IMR-90 (cell line): ENCODE measurements around the gene MYO1A. TPM values are rescaled to one million over a fixed set of nuclear protein-coding genes. Genes with fewer than 3 reads are reported as not detected.

ENCODE experiments used
- ATAC-seq: fragments of 200-7000 bp; cut with Tn5 transposase; 2 replicates; pipeline ENCODE4 v1.9.1; 2020; ENCODE audit warnings: low read depth, mild to moderate bottlenecking, moderate library complexity
- BruUV-seq: library from RNA; stranded (reverse); fragments of 400-500 nt; replicated peaks from 2 replicates; lab custom pipeline; 2021; lab: Mats Ljungman, UMichigan
- CTCF ChIA-PET: fragments of 300-600 bp; formaldehyde crosslinking; extraction: SDS; loops from one replicate; lab custom pipeline; 2021; ENCODE audit warnings: antibody characterized with exemption; lab: Yijun Ruan, JAX
- POLR2A ChIA-PET: fragments of 300-600 bp; sonication (Branson Sonifier 250); formaldehyde crosslinking; loops from one replicate; lab custom pipeline; 2022; ENCODE audit warnings: antibody characterized with exemption; ENCODE audit not compliant: unreplicated experiment; lab: Charles Lee
- DNase-seq: peaks from one replicate; pipeline ENCODE4 v3.0.0; 2013
- H2AFZ ChIP-seq: replicated peaks from 2 replicates; pipeline ENCODE3; 2013; ENCODE audit warnings: low read length, mild to moderate bottlenecking; ENCODE audit not compliant: poor library complexity
- H2AK5ac ChIP-seq: 2 replicates; pipeline ENCODE4 v1.6.1; 2013; ENCODE audit warnings: low read depth, low read length, inconsistent platforms
- H2AK9ac ChIP-seq: replicated peaks from 2 replicates; pipeline ENCODE3; 2013; ENCODE audit warnings: mild to moderate bottlenecking, low read depth, low read length, moderate library complexity; ENCODE audit not compliant: poor library complexity
- H2BK120ac ChIP-seq: 2 replicates; pipeline ENCODE4 v1.6.1; 2013; ENCODE audit warnings: low read depth, low read length, inconsistent platforms
- H2BK15ac ChIP-seq: 3 replicates; pipeline ENCODE4 v1.6.1; 2013; ENCODE audit warnings: low read depth, low read length, inconsistent platforms
- H2BK20ac ChIP-seq: 2 replicates; pipeline ENCODE4 v1.6.1; 2013; ENCODE audit warnings: low read depth, mild to moderate bottlenecking, inconsistent platforms, low read length, moderate library complexity
- H2BK5ac ChIP-seq: 2 replicates; pipeline ENCODE4 v1.6.1; 2013; ENCODE audit warnings: mild to moderate bottlenecking, low read depth, low read length, inconsistent platforms; ENCODE audit not compliant: poor library complexity, severe bottlenecking
- H3K14ac ChIP-seq: replicated peaks from 2 replicates; pipeline ENCODE4 v1.6.1; 2013; ENCODE audit warnings: low read depth, low read length, inconsistent platforms
- H3K18ac ChIP-seq: 2 replicates; pipeline ENCODE4 v1.6.1; 2013; ENCODE audit warnings: low read depth, low read length, control low read depth
- H3K23ac ChIP-seq: 2 replicates; pipeline ENCODE4 v1.6.1; 2013; ENCODE audit warnings: low read depth, low read length, inconsistent platforms
- H3K27ac ChIP-seq: 2 replicates; pipeline ENCODE4 v1.5.1; 2013; ENCODE audit warnings: mild to moderate bottlenecking, control low read depth, low read length; ENCODE audit not compliant: insufficient read depth
- H3K27me3 ChIP-seq: 2 replicates; pipeline ENCODE4 v1.6.1; 2013; ENCODE audit warnings: low read length; ENCODE audit not compliant: control insufficient read depth, insufficient read depth
- H3K36me3 ChIP-seq: 2 replicates; pipeline ENCODE4 v1.6.1; 2013; ENCODE audit warnings: low read length, mixed read lengths; ENCODE audit not compliant: control insufficient read depth, insufficient read depth
- H3K4ac ChIP-seq: 2 replicates; pipeline ENCODE4 v1.6.1; 2013; ENCODE audit warnings: low read depth, low read length, inconsistent platforms
- H3K4me1 ChIP-seq: 2 replicates; pipeline ENCODE4 v1.6.1; 2013; ENCODE audit warnings: low read length, mixed read lengths; ENCODE audit not compliant: control insufficient read depth, insufficient read depth
- H3K4me2 ChIP-seq: 2 replicates; pipeline ENCODE4 v1.6.1; 2013; ENCODE audit warnings: low read depth, mild to moderate bottlenecking, control low read depth, low read length, moderate library complexity
- H3K4me3 ChIP-seq: 2 replicates; pipeline ENCODE4 v1.5.1; 2013; ENCODE audit warnings: low read depth, mild to moderate bottlenecking, control low read depth, low read length, moderate library complexity; ENCODE audit not compliant: insufficient read depth
- H3K56ac ChIP-seq: 2 replicates; pipeline ENCODE4 v1.6.1; 2013; ENCODE audit warnings: low read length, inconsistent platforms; ENCODE audit not compliant: insufficient read depth; ENCODE audit errors: extremely low read depth
- H3K79me1 ChIP-seq, 2 experiments: 2 replicates each; pipeline ENCODE4 v1.6.1; 2013; ENCODE audit warnings: low read length in 2 of 2, inconsistent platforms in 1 of 2, low read depth in 1 of 2
- H3K9ac ChIP-seq: 2 replicates; pipeline ENCODE4 v1.6.1; 2013; ENCODE audit warnings: low read depth, low read length, control low read depth
- H3K9me1 ChIP-seq: 2 replicates; pipeline ENCODE4 v1.6.1; 2013; ENCODE audit warnings: low read length, inconsistent platforms; ENCODE audit not compliant: insufficient read depth
- H3K9me3 ChIP-seq: 2 replicates; pipeline ENCODE4 v1.6.1; 2013; ENCODE audit warnings: low read length; ENCODE audit not compliant: control insufficient read depth, insufficient read depth
- H4K20me1 ChIP-seq: 2 replicates; pipeline ENCODE4 v1.6.1; 2013; ENCODE audit warnings: low read length, inconsistent platforms; ENCODE audit not compliant: insufficient read depth
- H4K5ac ChIP-seq: 2 replicates; pipeline ENCODE4 v1.6.1; 2013; ENCODE audit warnings: mild to moderate bottlenecking, low read depth, low read length, control low read depth
- H4K8ac ChIP-seq, 2 experiments: 2 replicates each; pipeline ENCODE4 v1.6.1; 2013; ENCODE audit warnings: low read depth in 2 of 2, low read length in 2 of 2, control low read depth in 1 of 2, inconsistent platforms in 1 of 2
- H4K91ac ChIP-seq: 2 replicates; pipeline ENCODE4 v1.6.1; 2013; ENCODE audit warnings: low read depth, low read length, inconsistent platforms; ENCODE audit not compliant: insufficient read depth
- CHD1 ChIP-seq: IDR thresholded peaks from 2 replicates; pipeline ENCODE4 v1.6.1; 2012; ENCODE audit warnings: low read depth, low read length, improper control_type of control experiment
- FOS ChIP-seq: fragments of 150-350 bp; IDR thresholded peaks from 2 replicates; pipeline ENCODE4 v1.6.1; 2016; ENCODE audit warnings: low read depth, low read length
- MAZ ChIP-seq: IDR thresholded peaks from 2 replicates; pipeline ENCODE4 v1.6.1; 2012; ENCODE audit warnings: low read depth, mild to moderate bottlenecking, low read length, improper control_type of control experiment, moderate library complexity, borderline replicate concordance
- MXI1 ChIP-seq: IDR thresholded peaks from 2 replicates; pipeline ENCODE4 v1.6.1; 2012; ENCODE audit warnings: low read depth, mild to moderate bottlenecking, low read length, moderate library complexity, borderline replicate concordance
- RAD21 ChIP-seq: IDR thresholded peaks from 2 replicates; pipeline ENCODE4 v1.6.1; 2012; ENCODE audit warnings: low read length, improper control_type of control experiment
- RCOR1 ChIP-seq: IDR thresholded peaks from 2 replicates; pipeline ENCODE4 v1.6.1; 2012; ENCODE audit warnings: mild to moderate bottlenecking, low read length, improper control_type of control experiment; ENCODE audit not compliant: insufficient replicate concordance
- RFX5 ChIP-seq: IDR thresholded peaks from 2 replicates; pipeline ENCODE4 v1.8.0; 2012; ENCODE audit warnings: low read depth, mild to moderate bottlenecking, low read length, moderate library complexity
- WGBS, 2 experiments: methylation state at CpG; one replicate each; pipeline versions ENCODE4 v1.1.5 to v1.1.7; 2013; ENCODE audit warnings: missing lambda C conversion rate in 2 of 2; ENCODE audit not compliant: insufficient read length in 1 of 2; ENCODE audit errors: extremely low coverage in 2 of 2; 5-methylcytosine and 5-hydroxymethylcytosine counted together
- dilution Hi-C: fragments of 300-500 bp; cut with HindIII; formaldehyde crosslinking; loops from one replicate; pipeline ENCODE4 v1.14.3; 2018; ENCODE audit warnings: low sequenced_read_pairs; ENCODE audit not compliant: unreplicated experiment
- in situ Hi-C: fragments of 300-500 bp; cut with MboI; formaldehyde crosslinking; loops from 3 replicates; pipeline ENCODE4 v1.14.3; 2019; ENCODE audit warnings: low sequenced_read_pairs, inconsistent platforms, mixed read lengths
- intact Hi-C: fragments of 100-400 bp; cut with micrococcal nuclease; formaldehyde crosslinking; loops from 2 replicates; pipeline ENCODE4 v1.10.0; 2022
- polyA plus RNA-seq, 3 experiments: library from polyadenylated mRNA; depleted of rRNA; stranded (reverse); fragments of >200 nt; gene quantifications; 2 replicates each; pipeline ENCODE4 v1.2.3, GENCODE V29; 2012; ENCODE audit warnings: low replicate concordance in 1 of 3
- total RNA-seq: library from RNA; depleted of rRNA; stranded (reverse); fragments of >200 nt; gene quantifications from 2 replicates; pipeline ENCODE4 v1.2.3, GENCODE V29; 2012
- TF ChIP-seq, protein P1 (sequence below): fragments of 150-350 bp; IDR thresholded peaks from 2 replicates; pipeline ENCODE4 v1.6.1; 2016; ENCODE audit warnings: low read depth, mild to moderate bottlenecking, low read length, moderate library complexity, borderline replicate concordance

The MYO1A gene
- total and polyA plus RNA-seq, 2 of the 4 experiments (the other 2 are of a cell fraction), result under 0.01 TPM; not detected in 1

DNA sequence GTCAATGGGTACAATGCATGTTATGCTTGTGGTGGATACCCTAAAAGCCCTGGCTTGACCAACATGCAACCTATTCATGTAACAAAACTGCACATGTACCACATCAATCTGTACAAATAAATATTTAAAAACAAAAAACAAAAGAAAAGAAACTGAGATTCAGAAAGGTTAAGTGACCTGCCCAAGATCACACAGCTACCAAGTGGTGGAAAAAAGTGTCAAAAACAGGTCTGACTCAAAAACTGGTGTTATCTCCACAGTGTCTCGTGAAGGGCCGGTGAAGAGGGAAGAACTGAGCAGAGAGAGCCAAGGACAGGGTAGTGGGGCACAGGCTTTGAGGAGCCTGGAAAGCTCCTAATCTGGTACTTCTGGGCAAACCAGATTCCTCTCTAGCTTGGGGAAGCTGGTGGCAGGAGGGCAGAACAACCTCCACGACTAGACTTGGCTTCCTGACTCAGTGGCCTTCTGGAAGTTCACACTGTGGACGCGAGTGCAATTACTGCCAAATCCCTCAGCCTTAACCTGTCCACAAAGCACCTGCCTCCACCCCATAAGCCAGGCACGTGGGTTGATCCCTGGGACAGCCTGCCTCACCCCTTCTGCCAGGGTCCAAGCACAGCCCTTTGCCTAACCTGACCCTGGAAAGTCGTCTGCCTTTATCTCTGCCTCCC lies 59.1 kb downstream of the MYO1A start:
- no TSS peak for BruUV-seq
- no CpG with 5 or more reads among the region's 7 CpGs for WGBS, 2 experiments
- TF ChIP-seq MXI1 (no peak), RFX5 (no peak), MAZ (no peak), FOS (no peak), RCOR1 (no peak), CHD1 (no peak), RAD21 (no peak)
- TF ChIP-seq, protein P1, sequence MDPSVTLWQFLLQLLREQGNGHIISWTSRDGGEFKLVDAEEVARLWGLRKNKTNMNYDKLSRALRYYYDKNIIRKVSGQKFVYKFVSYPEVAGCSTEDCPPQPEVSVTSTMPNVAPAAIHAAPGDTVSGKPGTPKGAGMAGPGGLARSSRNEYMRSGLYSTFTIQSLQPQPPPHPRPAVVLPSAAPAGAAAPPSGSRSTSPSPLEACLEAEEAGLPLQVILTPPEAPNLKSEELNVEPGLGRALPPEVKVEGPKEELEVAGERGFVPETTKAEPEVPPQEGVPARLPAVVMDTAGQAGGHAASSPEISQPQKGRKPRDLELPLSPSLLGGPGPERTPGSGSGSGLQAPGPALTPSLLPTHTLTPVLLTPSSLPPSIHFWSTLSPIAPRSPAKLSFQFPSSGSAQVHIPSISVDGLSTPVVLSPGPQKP, result no peak
- H3K79me1 ChIP-seq, result no peaks in the 10 kb centered on the region
- in situ Hi-C loops (loop anchor here (25.0 kb wide), 1 partner anchor 478 kb away; the partner anchor contains the start of gene RBMS2), dilution Hi-C loops (no loop called here), intact Hi-C loops (no loop called here)
- CTCF ChIA-PET, result interaction anchor here (1.0 kb wide), 1 partner anchor 10 kb away, joined by 3 read pairs; no protein-coding TSS in a partner anchor
- H2AK5ac ChIP-seq, result no peak overlapping the region
- 0 out of 2 replicates have a peak overlapping the region, but pooled peaks have one; percentile 2 for H3K14ac ChIP-seq
- H4K5ac ChIP-seq, result no peak overlapping the region
- no peak overlapping the region for H2BK15ac ChIP-seq
- H3K4ac ChIP-seq, result no peak overlapping the region; the same call in 1 of the 2 replicates
- H3K23ac ChIP-seq, result peak overlapping the region; percentile 34; the same call in 1 of the 2 replicates
- H3K4me3 ChIP-seq, result no peak overlapping the region
- H3K4me1 ChIP-seq, result peaks cover 4% of the 10 kb centered on the region
- POLR2A ChIA-PET, result no interaction called here
- peaks cover 5% of the 10 kb centered on the region; the same call in 1 of the 2 replicates for H3K36me3 ChIP-seq
- H2BK20ac ChIP-seq, result no peak overlapping the region
- no peak overlapping the region for H3K27ac ChIP-seq
- ATAC-seq, result no peak
- no peak overlapping the region for H3K56ac ChIP-seq
- no peak overlapping the region for H3K18ac ChIP-seq
- H2BK120ac ChIP-seq, result no peak overlapping the region
- 0 out of 2 replicates have a peak, but pooled peaks cover 2% of the 10 kb centered on the region for H3K9me1 ChIP-seq
- no peaks in the 10 kb centered on the region for H3K9me3 ChIP-seq
- H4K20me1 ChIP-seq, result peaks cover 3% of the 10 kb centered on the region; the same call in 1 of the 2 replicates
- H2AK9ac ChIP-seq, result no peak overlapping the region
- no peak overlapping the region for H2AFZ ChIP-seq
- no peak overlapping the region for H4K8ac ChIP-seq
- H2BK5ac ChIP-seq, result no peak overlapping the region
- no peak overlapping the region for H3K9ac ChIP-seq
- no peak overlapping the region for H4K91ac ChIP-seq
- no peaks in the 10 kb centered on the region for H3K27me3 ChIP-seq
- DNase-seq, result no peak
- no peak overlapping the region for H3K4me2 ChIP-seq
